EH (cell line): ENCODE data around the gene KCND3.

Experiments
- DNase-seq: peaks from one replicate; pipeline ENCODE4 v3.0.0-alpha.2; 2015; ENCODE audit warnings: low read depth

The KCND3 gene

DNA sequence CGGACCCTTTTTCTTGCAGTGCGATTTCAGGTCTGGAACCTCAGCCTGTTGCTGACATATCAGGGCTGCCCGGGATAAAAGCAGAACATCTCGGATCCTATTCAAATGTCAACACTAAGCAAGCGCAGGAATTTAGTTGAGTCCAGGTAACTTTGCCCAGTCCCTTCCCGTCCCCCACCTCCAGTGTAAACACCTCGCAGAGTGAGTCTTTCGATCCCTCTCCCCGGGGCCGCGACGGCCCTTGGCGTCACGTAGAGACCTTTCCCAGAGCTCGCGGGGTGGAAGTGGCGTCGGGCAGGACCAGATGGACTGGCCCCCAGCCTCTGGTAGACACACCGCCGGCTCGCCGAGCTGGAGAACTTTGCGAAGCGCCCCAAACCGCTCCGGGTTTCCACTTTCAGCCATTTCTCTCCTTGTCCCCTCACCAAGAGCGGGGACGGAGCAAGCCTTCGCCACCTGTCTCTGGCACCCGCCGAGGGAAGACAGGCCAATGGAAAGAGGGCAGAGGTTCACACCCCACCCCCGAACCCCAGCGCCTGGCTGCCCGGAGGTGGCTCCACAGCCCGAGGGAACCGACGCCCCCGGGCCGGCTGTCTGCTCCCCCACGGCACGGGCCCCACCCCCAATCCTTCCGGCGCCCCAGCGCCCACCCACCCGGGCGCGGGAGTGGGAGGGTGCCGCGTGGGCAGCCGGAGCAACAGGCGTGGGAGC lies 570 bp downstream of the KCND3 start:
- no peak for DNase-seq

- no peak for DNase-seq
Measured at GRCh38 chr1:111988377-111988742, 1.1 kb downstream of the KCND3 start.

DNA sequence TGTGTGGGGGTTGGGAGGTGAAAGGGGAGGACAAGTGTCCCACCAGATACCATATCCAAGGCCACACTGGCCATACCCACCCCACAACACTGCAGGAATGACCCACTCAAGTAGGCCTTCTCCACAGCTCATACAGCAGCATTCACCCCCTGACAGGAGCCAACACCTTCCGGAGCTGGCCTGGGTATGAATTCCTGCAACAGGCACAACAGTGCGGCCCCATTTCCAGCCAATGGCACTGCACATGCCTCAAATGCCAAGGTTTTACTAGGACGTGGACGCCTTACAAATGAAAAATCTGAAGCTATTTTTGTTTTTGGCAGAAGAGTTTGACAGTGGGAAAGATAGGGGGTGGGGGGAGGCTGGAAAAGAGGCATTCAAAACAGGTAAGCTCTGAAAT lies 2.0 kb downstream of the KCND3 start:
- no peak for DNase-seq

- no peak for DNase-seq
Measured at GRCh38 chr1:111983500-111983899, 6.0 kb downstream of the KCND3 start.

GRCh38 chr1:111982428-111982827 lies 7.0 kb downstream of the KCND3 start:
- DNase-seq: no peak

GRCh38 chr1:111981871-111982270 lies 7.6 kb downstream of the KCND3 start:
- DNase-seq: no peak

GRCh38 chr1:111981090-111981489 lies 8.4 kb downstream of the KCND3 start:
- DNase-seq: no peak

GRCh38 chr1:111980686-111981085 lies 8.8 kb downstream of the KCND3 start:
- DNase-seq: no peak

DNA sequence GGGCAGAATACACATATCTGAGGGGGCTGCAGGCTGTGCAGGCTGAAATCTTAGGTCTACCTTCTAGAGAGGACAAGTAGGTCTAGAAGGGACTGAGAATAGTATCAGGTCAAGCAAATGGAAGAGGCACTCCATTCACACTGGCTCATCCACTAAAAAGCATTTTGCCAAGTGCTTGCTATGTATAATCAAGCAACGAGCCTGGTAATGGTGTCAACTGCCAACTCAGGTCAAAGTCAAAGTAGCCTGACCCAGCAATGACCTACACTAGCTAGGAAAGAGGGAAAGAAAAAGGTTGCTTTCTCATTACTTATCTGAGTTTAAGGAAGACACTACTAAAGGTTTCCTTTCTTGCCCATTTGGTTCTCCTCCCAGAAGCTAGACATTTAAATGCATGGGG lies 10.8 kb downstream of the KCND3 start:
- no peak for DNase-seq

GRCh38 chr1:111977378-111977777 lies 12.1 kb downstream of the KCND3 start:
- no peak for DNase-seq

- DNase-seq: no peak
Measured at GRCh38 chr1:111976842-111977241, 12.6 kb downstream of the KCND3 start.

DNA sequence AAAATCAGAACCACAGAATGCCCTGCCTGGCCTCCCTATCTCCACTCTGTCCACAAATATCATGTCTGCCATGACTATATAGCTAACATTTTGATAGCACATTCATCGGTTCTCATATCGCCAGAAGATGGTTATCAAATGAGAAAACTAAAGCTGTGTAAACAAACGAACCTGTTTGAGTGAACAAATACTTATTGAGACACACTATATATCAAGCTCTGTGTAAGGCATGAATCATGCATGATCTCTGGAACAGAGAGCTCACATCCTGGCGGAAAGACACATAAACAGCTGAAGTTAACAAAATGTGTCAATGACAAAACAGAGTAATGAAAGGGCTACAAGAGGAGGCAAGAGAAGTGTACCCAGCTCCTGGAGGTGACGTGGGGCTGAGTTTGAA lies 13.1 kb downstream of the KCND3 start:
- no peak for DNase-seq

- no peak for DNase-seq
Measured at GRCh38 chr1:111973150-111973790, 16.2 kb downstream of the KCND3 start.

- DNase-seq: no peak
Measured at GRCh38 chr1:111971396-111971795, 18.1 kb downstream of the KCND3 start.

DNA sequence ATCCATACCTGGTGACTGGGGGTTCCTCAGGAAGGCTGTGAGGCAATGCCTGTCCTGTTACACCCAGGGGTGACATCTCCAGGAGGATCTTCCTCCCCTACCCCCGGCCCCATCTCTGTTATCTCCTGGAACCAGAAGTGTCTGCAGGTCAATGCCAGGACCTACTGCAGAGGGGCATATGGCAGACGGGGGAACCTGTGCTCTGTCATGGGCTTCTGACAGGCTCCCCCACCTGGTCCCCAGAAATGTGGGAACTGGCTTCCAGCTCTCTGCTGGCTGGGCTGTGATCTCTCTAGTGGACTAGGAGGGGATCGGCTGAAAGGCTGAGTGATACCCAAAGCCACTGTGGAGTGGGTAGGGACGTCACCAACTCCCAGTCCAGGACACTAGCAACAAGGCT lies 21.0 kb downstream of the KCND3 start:
- no peak for DNase-seq

DNA sequence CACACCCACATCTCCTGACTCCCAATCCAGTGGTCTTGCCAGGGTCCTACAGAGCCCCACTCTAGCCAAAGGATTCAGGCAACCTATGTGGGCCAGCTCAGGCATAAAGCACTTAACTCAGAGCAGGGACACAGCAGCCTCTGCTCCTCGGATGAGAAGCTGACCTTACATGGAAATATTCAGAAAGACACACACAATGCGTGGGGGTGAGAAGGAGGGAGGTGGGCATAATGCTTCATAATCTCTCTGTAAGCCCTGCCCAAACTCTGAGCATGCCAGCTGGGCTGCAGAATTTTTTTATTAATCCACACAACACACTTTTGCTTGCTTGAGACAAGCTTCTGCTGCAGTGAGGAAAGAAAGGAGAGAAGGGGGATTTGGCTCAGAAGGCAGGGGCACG lies 21.6 kb downstream of the KCND3 start:
- DNase-seq: no peak

GRCh38 chr1:111967067-111967690 lies 22.3 kb downstream of the KCND3 start:
- no peak for DNase-seq

- no peak for DNase-seq
Measured at GRCh38 chr1:111965781-111966443, 23.6 kb downstream of the KCND3 start.

GRCh38 chr1:111963985-111964738 lies 25.3 kb downstream of the KCND3 start:
- DNase-seq: no peak

GRCh38 chr1:111961773-111962565 lies 27.5 kb downstream of the KCND3 start:
- DNase-seq: no peak

DNA sequence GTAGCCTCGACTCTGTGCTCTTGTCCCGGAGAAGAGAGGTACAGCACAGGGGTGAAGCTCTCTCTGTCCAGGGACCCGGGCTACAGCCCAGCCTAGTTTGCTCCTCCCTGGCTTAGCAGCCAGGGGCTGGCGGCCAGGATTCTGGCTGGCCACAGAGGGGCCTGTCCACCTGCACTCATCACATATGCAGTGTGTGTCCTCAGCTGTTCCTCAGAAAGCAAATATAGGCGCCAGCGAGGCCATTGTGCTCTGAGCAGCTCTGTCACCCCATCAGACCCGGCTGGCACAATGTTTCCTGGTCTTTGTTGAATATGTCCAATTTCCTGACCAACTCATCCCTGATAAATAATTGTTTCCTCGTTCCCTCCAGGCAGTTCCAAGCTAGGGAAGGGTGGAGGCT lies 28.5 kb downstream of the KCND3 start:
- DNase-seq: no peak
